Measurements from ENCODE around the gene STK39.

STK39 gene

DNA sequence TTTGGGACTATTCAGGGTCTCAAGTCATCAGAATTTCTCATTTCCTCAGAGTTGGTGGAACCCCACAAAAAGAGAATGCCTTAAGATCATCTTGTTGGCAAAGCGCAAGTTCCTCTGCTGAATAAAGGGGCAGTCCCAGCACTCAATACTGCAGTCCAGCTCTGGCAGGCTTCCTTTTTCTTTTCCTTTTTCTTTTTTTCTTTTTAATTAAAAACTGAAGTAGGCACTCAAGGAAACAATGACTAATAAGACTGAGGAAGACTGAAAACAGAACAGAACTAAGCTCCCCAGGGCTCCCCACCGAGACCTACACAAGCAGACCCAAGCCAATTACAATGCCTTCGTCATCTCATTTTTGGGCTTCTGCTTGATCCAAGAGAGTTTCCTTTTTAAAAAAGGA lies 82.0 kb downstream of the STK39 start:
- no peak overlapping the region for H3K27ac ChIP-seq (ENCODE audit: low read depth, low read length)
- H3K9me3 ChIP-seq (ENCODE audit: control insufficient read depth in 1 of 2, low read length in 2 of 2) = no peaks in the 10 kb centered on the region
- H3K36me3 ChIP-seq (ENCODE audit: control insufficient read depth in 1 of 2, insufficient read depth in 2 of 2, low read length in 2 of 2) = peaks cover 0 to 13% of the 10 kb centered on the region in 2 donors
- H3K27me3 ChIP-seq (ENCODE audit: control insufficient read depth in 1 of 2, insufficient read depth in 2 of 2, low read length in 2 of 2) = no peaks in the 10 kb centered on the region
- no peaks in the 10 kb centered on the region for H3K4me1 ChIP-seq (ENCODE audit: control insufficient read depth in 1 of 2, insufficient read depth in 2 of 2, low read length in 2 of 2)
- no peak overlapping the region for H3K9ac ChIP-seq (ENCODE audit: low read depth in 1 of 2, low read length in 2 of 2)
- H3K4me3 ChIP-seq (ENCODE audit: low read depth in 1 of 2, low read length in 2 of 2) = no peak overlapping the region

DNA sequence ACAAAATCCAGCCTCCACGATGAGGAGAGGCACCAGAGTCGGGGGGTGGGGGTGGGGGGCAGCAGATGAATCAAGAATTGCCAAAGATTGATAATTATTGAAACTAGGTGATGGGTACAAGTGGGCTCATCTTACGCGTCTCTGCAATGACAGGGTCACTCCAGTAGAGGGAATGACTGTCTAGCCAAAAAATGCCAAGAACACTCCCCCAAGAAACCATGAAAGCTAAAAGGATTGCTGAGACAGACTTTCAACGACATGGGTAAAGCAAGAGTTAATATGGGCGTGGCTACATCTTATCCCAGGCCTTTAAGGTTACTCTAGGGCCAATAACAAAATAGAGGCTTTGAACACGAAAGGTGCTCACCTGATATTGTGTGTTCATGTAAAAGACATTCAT lies 86.5 kb downstream of the STK39 start:
- Histone ChIP-seq H3K9me3 (ENCODE audit: control insufficient read depth in 1 of 2, low read length in 2 of 2) (no peaks in the 10 kb centered on the region), H3K4me3 (ENCODE audit: low read depth in 1 of 2, low read length in 2 of 2) (no peak overlapping the region), H3K27ac (ENCODE audit: low read depth, low read length) (no peak overlapping the region), H3K36me3 (ENCODE audit: control insufficient read depth in 1 of 2, insufficient read depth in 2 of 2, low read length in 2 of 2) (peaks cover 6 to 21% of the 10 kb centered on the region in 2 donors), H3K27me3 (ENCODE audit: control insufficient read depth in 1 of 2, insufficient read depth in 2 of 2, low read length in 2 of 2) (no peaks in the 10 kb centered on the region), H3K9ac (ENCODE audit: low read depth in 1 of 2, low read length in 2 of 2) (no peak overlapping the region), H3K4me1 (ENCODE audit: control insufficient read depth in 1 of 2, insufficient read depth in 2 of 2, low read length in 2 of 2) (peaks cover 0 to 7% of the 10 kb centered on the region in 2 donors)

DNA sequence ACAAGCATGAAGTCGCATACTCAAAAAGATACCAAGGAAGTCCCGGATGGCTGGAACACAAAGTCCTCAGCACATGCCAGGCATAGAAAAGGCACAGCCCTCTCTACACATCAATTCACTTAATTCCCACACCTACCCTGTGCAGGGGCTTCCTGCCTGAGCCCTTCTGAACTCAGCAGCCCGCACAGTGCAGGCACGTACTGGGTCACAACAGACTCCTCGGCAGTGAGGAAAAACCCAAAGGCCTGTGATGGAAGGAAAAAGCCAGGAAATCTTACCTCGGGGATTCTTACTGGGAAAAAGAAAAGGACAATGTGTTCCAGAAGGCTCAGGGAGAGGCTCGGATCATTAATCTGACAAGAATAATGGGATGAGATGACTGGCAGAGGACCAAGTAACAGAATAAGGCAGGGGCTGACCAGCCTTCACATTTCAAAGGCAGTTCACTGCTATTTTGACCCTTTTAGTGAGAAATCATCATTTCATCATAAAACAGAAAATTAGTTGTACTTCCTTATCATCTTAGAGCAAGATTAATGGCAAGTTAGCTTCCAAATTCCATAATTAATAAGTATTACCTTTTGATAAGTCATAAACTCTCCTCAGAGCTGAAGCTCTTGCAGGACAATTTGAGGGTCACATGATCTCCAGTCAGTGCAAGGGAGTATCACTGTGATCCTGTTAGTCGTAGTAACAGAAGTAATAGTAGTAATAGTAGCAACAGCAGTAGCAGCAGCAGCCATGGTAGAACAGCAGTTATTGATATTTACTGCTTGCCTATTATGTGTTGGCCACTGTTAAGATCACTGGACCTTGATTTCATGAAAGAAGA lies 87.4 kb downstream of the STK39 start:
- Histone ChIP-seq H3K9me3 (ENCODE audit: control insufficient read depth in 1 of 2, low read length in 2 of 2) (no peaks in the 10 kb centered on the region), H3K4me1 (ENCODE audit: control insufficient read depth in 1 of 2, insufficient read depth in 2 of 2, low read length in 2 of 2) (peaks cover 0 to 8% of the 10 kb centered on the region in 2 donors), H3K27me3 (ENCODE audit: control insufficient read depth in 1 of 2, insufficient read depth in 2 of 2, low read length in 2 of 2) (no peaks in the 10 kb centered on the region), H3K4me3 (ENCODE audit: low read depth in 1 of 2, low read length in 2 of 2) (no peak overlapping the region), H3K9ac (ENCODE audit: low read depth in 1 of 2, low read length in 2 of 2) (no peak overlapping the region), H3K36me3 (ENCODE audit: control insufficient read depth in 1 of 2, insufficient read depth in 2 of 2, low read length in 2 of 2) (peaks cover 6 to 22% of the 10 kb centered on the region in 2 donors), H3K27ac (ENCODE audit: low read depth, low read length) (no peak overlapping the region)

DNA sequence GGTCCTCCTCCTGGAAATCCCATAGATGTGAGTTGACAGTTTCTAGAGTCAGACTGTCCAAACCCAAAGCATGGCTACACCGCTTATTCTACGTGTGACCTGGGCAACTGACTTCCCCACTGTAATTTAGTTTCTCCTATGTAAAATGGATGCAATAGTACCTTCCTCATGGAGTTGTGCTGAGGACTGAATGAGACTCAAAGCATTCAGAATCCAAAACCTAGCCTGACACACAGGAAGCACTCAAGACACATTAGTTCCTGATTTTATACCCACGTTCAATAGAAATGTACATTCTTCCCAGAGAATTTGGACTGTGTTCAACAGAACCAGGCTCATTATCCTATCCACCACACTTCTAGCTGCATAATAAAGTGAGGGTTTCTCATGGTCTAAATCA lies 88.8 kb downstream of the STK39 start:
- Histone ChIP-seq H3K4me3 (ENCODE audit: low read depth in 1 of 2, low read length in 2 of 2) (no peak overlapping the region), H3K4me1 (ENCODE audit: control insufficient read depth in 1 of 2, insufficient read depth in 2 of 2, low read length in 2 of 2) (peaks cover 0 to 8% of the 10 kb centered on the region in 2 donors), H3K27me3 (ENCODE audit: control insufficient read depth in 1 of 2, insufficient read depth in 2 of 2, low read length in 2 of 2) (no peaks in the 10 kb centered on the region), H3K9me3 (ENCODE audit: control insufficient read depth in 1 of 2, low read length in 2 of 2) (no peaks in the 10 kb centered on the region), H3K9ac (ENCODE audit: low read depth in 1 of 2, low read length in 2 of 2) (no peak overlapping the region), H3K27ac (ENCODE audit: low read depth, low read length) (no peak overlapping the region), H3K36me3 (ENCODE audit: control insufficient read depth in 1 of 2, insufficient read depth in 2 of 2, low read length in 2 of 2) (peaks cover 6 to 22% of the 10 kb centered on the region in 2 donors)

DNA sequence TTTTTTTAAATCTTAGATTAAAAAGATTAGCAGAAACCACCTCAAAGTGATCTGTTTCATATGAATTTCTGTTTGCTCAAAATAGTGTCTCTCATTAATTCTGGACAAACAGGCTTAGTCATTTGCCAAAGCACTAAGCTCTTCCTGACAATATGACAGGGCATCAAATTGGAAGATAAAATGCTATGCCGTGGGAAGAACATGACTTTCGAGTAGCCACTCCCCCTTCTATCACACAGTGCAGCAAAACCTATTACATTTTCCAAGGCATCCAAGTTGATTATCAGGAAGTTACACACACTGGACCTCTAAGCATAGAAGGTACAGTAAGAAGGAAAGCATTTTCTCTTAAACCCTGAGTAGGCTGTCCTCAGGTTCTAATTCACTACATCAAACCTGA lies 89.5 kb downstream of the STK39 start:
- no peak overlapping the region for H3K4me3 ChIP-seq (ENCODE audit: low read depth in 1 of 2, low read length in 2 of 2)
- peaks cover 0 to 8% of the 10 kb centered on the region in 2 donors for H3K4me1 ChIP-seq (ENCODE audit: control insufficient read depth in 1 of 2, insufficient read depth in 2 of 2, low read length in 2 of 2)
- H3K36me3 ChIP-seq (ENCODE audit: control insufficient read depth in 1 of 2, insufficient read depth in 2 of 2, low read length in 2 of 2) = peaks cover 6 to 22% of the 10 kb centered on the region in 2 donors
- H3K9me3 ChIP-seq (ENCODE audit: control insufficient read depth in 1 of 2, low read length in 2 of 2) = no peaks in the 10 kb centered on the region
- H3K9ac ChIP-seq (ENCODE audit: low read depth in 1 of 2, low read length in 2 of 2) = no peak overlapping the region
- H3K27ac ChIP-seq (ENCODE audit: low read depth, low read length) = no peak overlapping the region
- H3K27me3 ChIP-seq (ENCODE audit: control insufficient read depth in 1 of 2, insufficient read depth in 2 of 2, low read length in 2 of 2) = no peaks in the 10 kb centered on the region

DNA sequence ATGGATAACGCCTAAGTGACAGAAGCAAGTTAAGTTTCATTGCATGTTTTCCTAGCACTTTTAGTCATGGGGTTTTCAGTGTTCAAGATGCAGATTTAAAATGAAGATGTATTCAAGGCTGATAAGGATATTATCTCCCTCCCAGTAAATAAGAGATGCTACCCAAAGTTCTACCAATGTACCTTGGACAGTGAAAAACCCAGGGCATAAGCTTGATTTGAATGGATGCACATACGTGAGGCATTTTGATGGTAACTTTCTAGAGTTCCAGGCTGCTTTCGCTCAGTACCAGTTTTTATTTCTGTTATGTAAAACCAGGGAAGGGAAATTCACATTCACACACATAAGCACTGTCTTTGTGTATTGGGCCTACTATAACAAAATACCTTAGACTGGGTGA lies 90.3 kb downstream of the STK39 start:
- Histone ChIP-seq H3K27ac (ENCODE audit: low read depth, low read length) (no peak overlapping the region), H3K4me3 (ENCODE audit: low read depth in 1 of 2, low read length in 2 of 2) (no peak overlapping the region), H3K9me3 (ENCODE audit: control insufficient read depth in 1 of 2, low read length in 2 of 2) (no peaks in the 10 kb centered on the region), H3K4me1 (ENCODE audit: control insufficient read depth in 1 of 2, insufficient read depth in 2 of 2, low read length in 2 of 2) (peaks cover 0 to 8% of the 10 kb centered on the region in 2 donors), H3K9ac (ENCODE audit: low read depth in 1 of 2, low read length in 2 of 2) (no peak overlapping the region), H3K27me3 (ENCODE audit: control insufficient read depth in 1 of 2, insufficient read depth in 2 of 2, low read length in 2 of 2) (no peaks in the 10 kb centered on the region), H3K36me3 (ENCODE audit: control insufficient read depth in 1 of 2, insufficient read depth in 2 of 2, low read length in 2 of 2) (peaks cover 6 to 22% of the 10 kb centered on the region in 2 donors)

DNA sequence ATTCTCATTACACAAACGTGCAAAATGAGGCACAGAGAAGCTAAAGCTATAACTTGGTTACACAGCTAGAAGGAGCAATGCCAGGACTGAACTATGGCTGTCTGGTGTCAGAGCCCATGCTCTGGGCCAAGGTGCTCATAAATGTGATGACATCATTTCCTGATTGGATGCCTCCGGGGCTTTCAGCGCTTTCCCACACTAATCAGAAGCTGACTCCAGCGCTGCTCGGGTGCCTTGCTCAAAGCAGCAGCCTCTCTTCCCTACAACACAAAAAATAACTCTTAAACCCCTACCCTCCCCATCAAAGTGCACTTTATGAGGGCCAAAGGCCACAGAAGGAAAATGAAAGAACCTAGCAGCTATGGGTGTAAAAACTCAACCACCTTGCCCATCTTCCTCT lies 90.7 kb downstream of the STK39 start:
- H3K27me3 ChIP-seq (ENCODE audit: control insufficient read depth in 1 of 2, insufficient read depth in 2 of 2, low read length in 2 of 2) = no peaks in the 10 kb centered on the region
- H3K4me3 ChIP-seq (ENCODE audit: low read depth in 1 of 2, low read length in 2 of 2) = no peak overlapping the region
- H3K9ac ChIP-seq (ENCODE audit: low read depth in 1 of 2, low read length in 2 of 2) = no peak overlapping the region
- peaks cover 0 to 8% of the 10 kb centered on the region in 2 donors for H3K4me1 ChIP-seq (ENCODE audit: control insufficient read depth in 1 of 2, insufficient read depth in 2 of 2, low read length in 2 of 2)
- no peaks in the 10 kb centered on the region for H3K9me3 ChIP-seq (ENCODE audit: control insufficient read depth in 1 of 2, low read length in 2 of 2)
- no peak overlapping the region for H3K27ac ChIP-seq (ENCODE audit: low read depth, low read length)
- peaks cover 6 to 22% of the 10 kb centered on the region in 2 donors for H3K36me3 ChIP-seq (ENCODE audit: control insufficient read depth in 1 of 2, insufficient read depth in 2 of 2, low read length in 2 of 2)

DNA sequence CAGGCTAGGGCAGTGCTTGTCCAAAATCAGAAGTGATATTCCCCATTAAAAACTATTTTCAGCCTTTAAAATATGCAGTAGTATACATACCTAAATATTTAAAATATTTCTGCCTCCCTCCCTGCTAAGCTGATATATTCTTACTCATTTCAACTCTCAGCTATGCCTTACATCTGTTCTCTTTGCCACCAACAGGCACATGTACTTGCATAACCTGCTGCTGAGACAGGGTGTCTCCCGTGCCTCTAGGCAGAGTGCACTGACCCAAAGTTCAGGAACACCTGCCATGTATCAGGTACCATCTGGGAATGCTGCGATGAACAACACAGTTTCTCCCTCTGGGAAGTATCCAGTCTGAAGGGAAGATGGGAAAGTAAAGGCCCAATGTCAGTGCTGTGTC lies 91.7 kb downstream of the STK39 start:
- Histone ChIP-seq H3K27ac (ENCODE audit: low read depth, low read length) (no peak overlapping the region), H3K36me3 (ENCODE audit: control insufficient read depth in 1 of 2, insufficient read depth in 2 of 2, low read length in 2 of 2) (peaks cover 6 to 18% of the 10 kb centered on the region in 2 donors), H3K4me1 (ENCODE audit: control insufficient read depth in 1 of 2, insufficient read depth in 2 of 2, low read length in 2 of 2) (peaks cover 0 to 14% of the 10 kb centered on the region in 2 donors), H3K9ac (ENCODE audit: low read depth in 1 of 2, low read length in 2 of 2) (no peak overlapping the region), H3K4me3 (ENCODE audit: low read depth in 1 of 2, low read length in 2 of 2) (no peak overlapping the region), H3K9me3 (ENCODE audit: control insufficient read depth in 1 of 2, low read length in 2 of 2) (no peaks in the 10 kb centered on the region), H3K27me3 (ENCODE audit: control insufficient read depth in 1 of 2, insufficient read depth in 2 of 2, low read length in 2 of 2) (no peaks in the 10 kb centered on the region)

DNA sequence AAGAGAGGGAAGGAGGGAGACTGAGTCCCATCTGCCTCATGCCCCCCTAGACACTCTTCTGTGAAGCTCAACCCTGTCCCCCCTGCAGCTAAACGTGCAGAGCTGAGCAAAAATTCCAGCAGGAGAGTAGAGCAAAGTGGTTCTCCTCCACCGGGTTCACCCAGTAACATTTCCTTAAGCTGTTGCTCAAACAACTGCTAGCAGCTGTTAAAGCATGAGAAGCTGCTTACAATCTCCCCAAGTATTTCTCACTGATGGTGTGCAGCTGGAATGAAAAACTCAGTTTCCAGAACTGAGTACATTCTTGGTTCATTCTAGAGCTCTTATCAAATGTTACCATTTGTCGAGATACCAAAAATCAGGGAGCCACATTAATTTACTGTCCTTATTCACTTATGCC lies 92.3 kb downstream of the STK39 start:
- H3K27ac ChIP-seq (ENCODE audit: low read depth, low read length) = no peak overlapping the region
- no peak overlapping the region for H3K4me3 ChIP-seq (ENCODE audit: low read depth in 1 of 2, low read length in 2 of 2)
- H3K9me3 ChIP-seq (ENCODE audit: control insufficient read depth in 1 of 2, low read length in 2 of 2) = no peaks in the 10 kb centered on the region
- no peak overlapping the region for H3K9ac ChIP-seq (ENCODE audit: low read depth in 1 of 2, low read length in 2 of 2)
- peaks cover 0 to 20% of the 10 kb centered on the region in 2 donors for H3K4me1 ChIP-seq (ENCODE audit: control insufficient read depth in 1 of 2, insufficient read depth in 2 of 2, low read length in 2 of 2)
- no peaks in the 10 kb centered on the region for H3K27me3 ChIP-seq (ENCODE audit: control insufficient read depth in 1 of 2, insufficient read depth in 2 of 2, low read length in 2 of 2)
- H3K36me3 ChIP-seq (ENCODE audit: control insufficient read depth in 1 of 2, insufficient read depth in 2 of 2, low read length in 2 of 2) = peaks cover 6 to 18% of the 10 kb centered on the region in 2 donors

DNA sequence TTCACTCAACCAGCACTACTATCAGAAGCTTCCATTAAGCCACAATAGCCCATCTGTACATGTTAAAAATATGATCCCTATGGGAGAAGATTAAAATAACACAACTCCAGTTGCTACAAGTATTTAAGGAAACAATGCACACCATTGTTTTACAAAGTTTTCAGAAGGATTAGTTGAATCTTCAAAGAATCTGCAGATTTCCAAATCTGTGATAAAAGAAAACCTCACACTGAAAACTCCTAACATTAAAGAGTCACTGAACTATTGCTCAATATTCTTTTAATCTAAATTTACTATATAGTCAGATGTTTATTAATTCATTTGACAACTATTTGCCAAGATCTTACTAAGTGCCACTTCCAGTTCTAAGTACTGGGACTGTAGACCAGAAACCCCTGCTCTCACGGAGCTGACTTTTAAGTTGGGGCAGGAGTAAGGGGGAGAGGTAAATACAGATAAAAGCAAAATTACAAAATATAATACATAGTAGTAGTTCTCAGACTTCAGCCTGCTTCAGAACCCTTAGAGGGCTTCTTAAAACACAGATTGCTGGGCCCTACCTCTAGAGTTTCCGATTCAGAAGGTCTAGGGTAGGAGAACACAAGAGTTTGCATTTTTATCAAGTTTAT lies 94.4 kb downstream of the STK39 start:
- Histone ChIP-seq H3K9me3 (ENCODE audit: control insufficient read depth in 1 of 2, low read length in 2 of 2) (no peaks in the 10 kb centered on the region), H3K36me3 (ENCODE audit: control insufficient read depth in 1 of 2, insufficient read depth in 2 of 2, low read length in 2 of 2) (peaks cover 0 to 7% of the 10 kb centered on the region in 2 donors), H3K4me3 (ENCODE audit: low read depth in 1 of 2, low read length in 2 of 2) (no peak overlapping the region), H3K4me1 (ENCODE audit: control insufficient read depth in 1 of 2, insufficient read depth in 2 of 2, low read length in 2 of 2) (peaks cover 4 to 29% of the 10 kb centered on the region in 2 donors), H3K27ac (ENCODE audit: low read depth, low read length) (no peak overlapping the region), H3K27me3 (ENCODE audit: control insufficient read depth in 1 of 2, insufficient read depth in 2 of 2, low read length in 2 of 2) (no peaks in the 10 kb centered on the region), H3K9ac (ENCODE audit: low read depth in 1 of 2, low read length in 2 of 2) (no peak overlapping the region)

All from duodenal mucosa (tissue), 2 donors.